Measurements from ENCODE around the gene SPNS3. TPM values are rescaled to one million over a fixed set of nuclear protein-coding genes. Genes with fewer than 3 reads are reported as not detected.

SPNS3 gene
- total RNA-seq, 1 experiment from 2014 or later, result 15.9 TPM

GRCh38 chr17:4490637-4491061, 56.9 kb downstream of the SPNS3 start:
- peaks cover 67% of the 10 kb centered on the region for H3F3A ChIP-seq (ENCODE audit: insufficient read depth, low read depth)
- no peaks in the 10 kb centered on the region for H3K36me3 ChIP-seq (ENCODE audit: low read depth)
- no peaks in the 10 kb centered on the region for H4K20me1 ChIP-seq (ENCODE audit: insufficient read depth)
- intact Hi-C loops (cut with micrococcal nuclease; ENCODE audit: unreplicated experiment), result loop anchor here (1.0 kb wide), 1 partner anchor 31 kb away; no protein-coding TSS in a partner anchor
- H2AFZ ChIP-seq, result no peak overlapping the region
- POLR2A ChIA-PET (ENCODE audit: unreplicated experiment), result interaction anchor here (0.5 to 0.6 kb wide), 2 partner anchors 23 to 260 kb away, joined by 3 to 5 read pairs; no protein-coding TSS in a partner anchor
- no peaks in the 10 kb centered on the region; the same call in none of the 2 replicates for H3K79me2 ChIP-seq (ENCODE audit: low read depth)
- H3K27ac ChIP-seq, result peak overlapping the region; percentile 97
- peak; percentile 65 to 98 for DNase-seq
- peaks cover 68% of the 10 kb centered on the region for H3K4me1 ChIP-seq (replicated peaks; ENCODE audit: insufficient read depth)
- H3K27me3 ChIP-seq (ENCODE audit: insufficient read depth, low read depth), result no peaks in the 10 kb centered on the region
- no peaks in the 10 kb centered on the region for H3K9me2 ChIP-seq (ENCODE audit: insufficient read depth)
- no peak overlapping the region; the same call in 1 of the 2 replicates for H3K4me3 ChIP-seq
- CTCF ChIA-PET, result interaction anchor here (0.6 to 1.5 kb wide), 3 partner anchors 14 to 72 kb away, joined by 4 to 8 read pairs (median 4); no protein-coding TSS in a partner anchor
- peak overlapping the region; percentile 57 for H3K4me2 ChIP-seq
- TSS peak; percentile 43 for BruUV-seq (replicated peaks)
- H3K9me3 ChIP-seq (ENCODE audit: insufficient read depth, low read depth), result no peaks in the 10 kb centered on the region
- TF ChIP-seq EZH2 (IDR thresholded peaks at IDR 0.05; ENCODE audit: low read depth) (no peak), CTCF (conservative IDR thresholded peaks at IDR 0.05) (no peak)

- H3K4me2 ChIP-seq, result peak overlapping the region; percentile 57
- no peaks in the 10 kb centered on the region for H3K9me3 ChIP-seq (ENCODE audit: insufficient read depth, low read depth)
- peaks cover 2% of the 10 kb centered on the region for H3K79me2 ChIP-seq (ENCODE audit: low read depth)
- no peak overlapping the region for H2AFZ ChIP-seq
- no peak overlapping the region for H3K4me3 ChIP-seq
- peak overlapping the region; percentile 97 for H3K27ac ChIP-seq
- peak; percentile 67 to 99 for DNase-seq
- ChIA-PET POLR2A (ENCODE audit: unreplicated experiment) (interaction anchor here (0.7 to 0.8 kb wide), 2 partner anchors 26 to 441 kb away, joined by 3 to 5 read pairs; no protein-coding TSS in a partner anchor), CTCF (no interaction called here)
- peaks cover 86% of the 10 kb centered on the region for H3K4me1 ChIP-seq (replicated peaks; ENCODE audit: insufficient read depth)
- intact Hi-C loops (cut with micrococcal nuclease; ENCODE audit: unreplicated experiment), result no loop called here
- no peaks in the 10 kb centered on the region for H3K27me3 ChIP-seq (ENCODE audit: insufficient read depth, low read depth)
- H3K9me2 ChIP-seq (ENCODE audit: insufficient read depth), result no peaks in the 10 kb centered on the region
- no peaks in the 10 kb centered on the region for H3K36me3 ChIP-seq (ENCODE audit: low read depth)
- H3F3A ChIP-seq (ENCODE audit: insufficient read depth, low read depth), result peaks cover 90% of the 10 kb centered on the region
- no TSS peak for BruUV-seq (replicated peaks)
- H4K20me1 ChIP-seq (ENCODE audit: insufficient read depth), result no peaks in the 10 kb centered on the region
- TF ChIP-seq EZH2 (IDR thresholded peaks at IDR 0.05; ENCODE audit: low read depth), result no peak
- TF ChIP-seq CTCF (conservative IDR thresholded peaks at IDR 0.05), result no peak
Observed at GRCh38 chr17:4492721-4493561, 59.2 kb downstream of the SPNS3 start.

- DNase-seq, result peak; percentile 84 to 94
Observed at GRCh38 chr17:4497101-4497824, 63.5 kb downstream of the SPNS3 start.

More at GRCh38 chr17:4497101-4497824, 63.5 kb downstream of the SPNS3 start:
- ChIA-PET POLR2A (ENCODE audit: unreplicated experiment) (interaction anchor here (0.6 to 1.0 kb wide), 6 partner anchors 14 to 385 kb away, joined by 3 to 11 read pairs (median 4); no protein-coding TSS in a partner anchor), CTCF (interaction anchor here (0.6 to 0.7 kb wide), 4 partner anchors 13 to 352 kb away, joined by 4 to 7 read pairs (median 4); no protein-coding TSS in a partner anchor)
- no peaks in the 10 kb centered on the region for H3K36me3 ChIP-seq (ENCODE audit: low read depth)
- H4K20me1 ChIP-seq (ENCODE audit: insufficient read depth), result no peaks in the 10 kb centered on the region
- H3K27me3 ChIP-seq (ENCODE audit: insufficient read depth, low read depth), result no peaks in the 10 kb centered on the region
- peaks cover 37% of the 10 kb centered on the region for H3K79me2 ChIP-seq (ENCODE audit: low read depth)
- peaks cover 61% of the 10 kb centered on the region for H3F3A ChIP-seq (ENCODE audit: insufficient read depth, low read depth)
- peak overlapping the region; percentile 94 for H3K4me2 ChIP-seq
- peaks cover 64% of the 10 kb centered on the region for H3K4me1 ChIP-seq (replicated peaks; ENCODE audit: insufficient read depth)
- no TSS peak for BruUV-seq (replicated peaks)
- intact Hi-C loops (cut with micrococcal nuclease; ENCODE audit: unreplicated experiment), result loop anchor here (2.0 to 5.0 kb wide), 4 partner anchors 14 to 130 kb away; no protein-coding TSS in a partner anchor
- no peaks in the 10 kb centered on the region for H3K9me2 ChIP-seq (ENCODE audit: insufficient read depth)
- no peak overlapping the region for H2AFZ ChIP-seq
- no peaks in the 10 kb centered on the region for H3K9me3 ChIP-seq (ENCODE audit: insufficient read depth, low read depth)
- TF ChIP-seq CTCF (conservative IDR thresholded peaks at IDR 0.05) (no peak), EZH2 (IDR thresholded peaks at IDR 0.05; ENCODE audit: low read depth) (no peak)
- peak overlapping the region; percentile 66 for H3K4me3 ChIP-seq
- peak overlapping the region; percentile 78 for H3K27ac ChIP-seq
